Mesothelial cell of epicardium (in vitro differentiated cells): ENCODE measurements around the gene TXLNB. TPM values are rescaled to one million over a fixed set of nuclear protein-coding genes. Genes with fewer than 3 reads are reported as not detected.

Experiments used
- DNase-seq, 2 experiments: peaks; one replicate each; pipeline ENCODE4 v3.0.0; 2021; ENCODE audit warnings: low spot score in 2 of 2; ENCODE audit not compliant: unreplicated experiment in 2 of 2
- H3K27ac Mint-ChIP-seq: 2 replicates; pipeline ENCODE4 v1.8.0; 2021; ENCODE audit warnings: mixed read lengths
- H3K27me3 Mint-ChIP-seq: 2 replicates; pipeline ENCODE4 v1.8.0; 2021; ENCODE audit warnings: low read depth, mixed read lengths
- H3K36me3 Mint-ChIP-seq: 2 replicates; pipeline ENCODE4 v1.8.0; 2021; ENCODE audit warnings: mixed read lengths
- H3K4me1 Mint-ChIP-seq: 2 replicates; pipeline ENCODE4 v1.8.0; 2021; ENCODE audit warnings: mixed read lengths
- H3K4me3 Mint-ChIP-seq: 2 replicates; pipeline ENCODE4 v1.8.0; 2021; ENCODE audit warnings: mild to moderate bottlenecking, moderate library complexity, mixed read lengths
- H3K9me3 Mint-ChIP-seq: 2 replicates; pipeline ENCODE4 v1.8.0; 2021; ENCODE audit warnings: mixed read lengths
- CTCF ChIP-seq: fragments of 200-600 bp; sonication (generic); IDR thresholded peaks from one replicate; pipeline ENCODE4 v1.5.0; 2021; ENCODE audit warnings: antibody characterized with exemption; ENCODE audit not compliant: unreplicated experiment
- total RNA-seq: library from RNA; stranded (reverse); gene quantifications from 3 replicates; pipeline ENCODE4 v1.2.1, GENCODE V29; 2021

Gene TXLNB
- total RNA-seq, 1 donor from 2014 or later, result 0.67 TPM

DNA sequence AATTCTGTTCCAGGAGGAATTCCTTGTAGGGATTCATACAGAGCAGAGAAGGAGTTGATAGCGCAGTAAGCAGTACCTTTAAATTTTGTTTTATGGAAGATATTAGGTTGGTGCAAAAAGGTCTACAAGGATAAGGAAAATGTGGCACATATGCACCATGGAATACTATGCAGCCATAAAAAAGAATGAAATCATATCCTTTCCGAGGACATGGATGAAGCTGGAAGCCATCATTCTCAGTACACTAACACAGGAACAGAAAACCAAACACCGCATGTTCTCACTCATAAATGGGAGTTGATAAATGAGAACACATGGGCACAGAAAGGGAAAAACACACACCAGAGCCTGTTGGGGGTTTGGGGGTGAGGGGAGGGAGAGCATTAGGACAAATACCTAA lies 37.4 kb upstream of the TXLNB start:
- no peak for TF ChIP-seq CTCF
- Mint-ChIP-seq H3K27me3 (no peaks in the 10 kb centered on the region), H3K9me3 (peaks cover 11% of the 10 kb centered on the region), H3K36me3 (no peaks in the 10 kb centered on the region), H3K4me3 (no peak overlapping the region), H3K4me1 (peaks cover 32% of the 10 kb centered on the region), H3K27ac (no peak overlapping the region)
- DNase-seq, result no peak

DNA sequence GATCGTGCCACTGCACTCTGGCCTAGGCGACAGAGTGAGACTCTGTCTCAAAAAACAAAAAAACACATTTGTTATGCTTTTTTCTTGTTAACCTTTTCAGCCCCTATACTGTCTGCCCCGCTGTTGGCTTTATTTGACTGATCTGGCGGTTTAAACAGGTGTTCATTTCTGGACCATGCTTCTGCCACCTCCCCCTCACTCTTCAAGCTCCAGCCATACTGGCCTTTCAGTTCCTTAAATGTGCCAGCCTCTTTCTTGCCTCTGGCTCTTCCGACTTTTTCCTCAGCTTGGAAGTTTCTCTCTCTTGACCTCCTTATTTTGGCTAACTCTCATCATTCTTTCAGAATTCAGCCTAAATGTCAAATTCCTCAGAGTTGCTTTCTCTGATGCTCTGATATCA lies 35.2 kb upstream of the TXLNB start:
- no peak for DNase-seq
- H3K9me3 Mint-ChIP-seq, result peaks cover 7% of the 10 kb centered on the region
- H3K4me3 Mint-ChIP-seq, result no peak overlapping the region
- no peak overlapping the region for H3K27ac Mint-ChIP-seq
- H3K36me3 Mint-ChIP-seq, result no peaks in the 10 kb centered on the region
- no peak for TF ChIP-seq CTCF
- no peaks in the 10 kb centered on the region for H3K27me3 Mint-ChIP-seq
- H3K4me1 Mint-ChIP-seq, result peaks cover 37% of the 10 kb centered on the region

DNA sequence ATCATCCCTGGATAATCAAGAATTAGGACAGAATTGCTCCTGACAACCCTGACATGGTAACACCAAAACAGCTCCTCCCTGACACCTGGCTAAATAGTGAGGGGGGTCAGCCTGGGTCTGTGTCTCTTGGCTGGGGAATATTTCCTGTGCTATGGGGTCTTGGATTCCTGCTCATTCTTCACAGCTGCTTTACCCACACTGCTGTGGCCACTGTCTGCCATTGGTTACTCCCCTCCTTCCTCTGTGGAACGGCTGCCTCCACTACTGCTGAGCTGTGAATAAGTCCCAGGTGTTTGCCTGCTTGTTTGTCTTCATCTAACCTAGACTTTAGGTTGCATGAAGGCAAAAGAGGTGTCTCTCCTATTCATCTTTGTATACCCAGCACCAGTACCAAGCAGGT lies 33.9 kb upstream of the TXLNB start:
- Mint-ChIP-seq H3K27me3 (no peaks in the 10 kb centered on the region), H3K9me3 (peaks cover 7% of the 10 kb centered on the region), H3K27ac (no peak overlapping the region), H3K4me3 (no peak overlapping the region), H3K4me1 (peaks cover 30% of the 10 kb centered on the region), H3K36me3 (no peaks in the 10 kb centered on the region)
- TF ChIP-seq CTCF, result no peak
- no peak for DNase-seq

GRCh38 chr6:139325125-139325524 lies 33.3 kb upstream of the TXLNB start:
- Mint-ChIP-seq H3K9me3 (peaks cover 7% of the 10 kb centered on the region), H3K27me3 (no peaks in the 10 kb centered on the region), H3K4me1 (peaks cover 25% of the 10 kb centered on the region), H3K36me3 (no peaks in the 10 kb centered on the region), H3K27ac (no peak overlapping the region), H3K4me3 (no peak overlapping the region)
- TF ChIP-seq CTCF, result no peak
- DNase-seq, result no peak

DNA sequence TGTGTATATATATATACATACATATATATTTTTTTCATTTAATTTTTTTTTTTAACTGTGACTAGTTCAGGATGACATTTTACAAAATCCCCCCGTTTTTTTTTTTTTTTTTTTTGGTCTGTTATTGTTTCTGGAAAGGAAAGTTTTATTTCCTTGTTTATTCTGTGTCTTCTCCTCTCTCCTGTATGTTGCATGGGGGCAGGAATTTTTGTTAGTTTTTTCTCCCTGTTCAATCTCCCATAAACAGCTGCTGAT lies 32.4 kb upstream of the TXLNB start:
- Mint-ChIP-seq H3K4me1 (peaks cover 23% of the 10 kb centered on the region), H3K36me3 (no peaks in the 10 kb centered on the region), H3K4me3 (no peak overlapping the region), H3K27me3 (no peaks in the 10 kb centered on the region), H3K9me3 (peaks cover 7% of the 10 kb centered on the region), H3K27ac (no peak overlapping the region)
- no peak for TF ChIP-seq CTCF
- DNase-seq, result no peak

GRCh38 chr6:139323511-139324300 lies 31.9 kb upstream of the TXLNB start:
- no peaks in the 10 kb centered on the region for H3K27me3 Mint-ChIP-seq
- H3K27ac Mint-ChIP-seq, result peak overlapping the region; percentile 57
- DNase-seq, result no peak
- peak overlapping the region; percentile 16 for H3K4me3 Mint-ChIP-seq
- H3K36me3 Mint-ChIP-seq, result no peaks in the 10 kb centered on the region
- TF ChIP-seq CTCF, result no peak
- peaks cover 23% of the 10 kb centered on the region for H3K4me1 Mint-ChIP-seq
- peaks cover 7% of the 10 kb centered on the region for H3K9me3 Mint-ChIP-seq
